Liver (tissue), 9 donors: Measurements from ENCODE around the gene OBP2A. TPM values are rescaled to one million over a fixed set of nuclear protein-coding genes. Genes with fewer than 3 reads are reported as not detected.

Source experiments
- DNase-seq: peaks from one replicate; pipeline ENCODE4 v3.0.0-alpha.2; 2017; ENCODE audit warnings: low spot score
- H3K27ac ChIP-seq, 2 donors: one replicate each; pipeline ENCODE4 v1.7.0; 2013; ENCODE audit warnings: inconsistent platforms in 2 of 2, low read length in 2 of 2, control low read depth in 1 of 2, low read depth in 1 of 2, mild to moderate bottlenecking in 1 of 2
- H3K27me3 ChIP-seq, 4 donors: one replicate each; pipeline versions ENCODE4 v1.6.1 to v1.7.0; 2013; ENCODE audit warnings: low read length in 3 of 4, inconsistent platforms in 1 of 4, mild to moderate bottlenecking in 1 of 4, moderate library complexity in 1 of 4; ENCODE audit not compliant: control insufficient read depth in 4 of 4, insufficient read depth in 4 of 4
- H3K36me3 ChIP-seq, 4 donors: one replicate each; pipeline versions ENCODE4 v1.6.1 to v1.7.0; 2013; ENCODE audit warnings: low read length in 3 of 4, mild to moderate bottlenecking in 3 of 4, low read depth in 1 of 4, moderate library complexity in 1 of 4; ENCODE audit not compliant: control insufficient read depth in 4 of 4, insufficient read depth in 3 of 4
- H3K4me1 ChIP-seq, 4 donors: one replicate each; pipeline versions ENCODE4 v1.6.1 to v1.7.0; 2013; ENCODE audit warnings: low read length in 3 of 4, mild to moderate bottlenecking in 3 of 4, moderate library complexity in 1 of 4; ENCODE audit not compliant: control insufficient read depth in 4 of 4, insufficient read depth in 4 of 4
- H3K4me3 ChIP-seq, 3 donors: one replicate each; pipeline versions ENCODE4 v1.6.1 to v1.7.0; 2013; ENCODE audit warnings: low read length in 3 of 3, control low read depth in 1 of 3, low read depth in 1 of 3, mild to moderate bottlenecking in 1 of 3
- H3K9ac ChIP-seq, 2 donors: one replicate each; pipeline ENCODE4 v1.7.0; 2013; ENCODE audit warnings: low read length in 2 of 2, mild to moderate bottlenecking in 2 of 2, moderate library complexity in 2 of 2, control low read depth in 1 of 2, low read depth in 1 of 2
- H3K9me3 ChIP-seq, 4 donors: one replicate each; pipeline versions ENCODE4 v1.6.1 to v1.7.0; 2013; ENCODE audit warnings: low read length in 3 of 4; ENCODE audit not compliant: control insufficient read depth in 4 of 4
- EGR1 ChIP-seq, 2 donors: IDR thresholded peaks; 2 replicates each; pipeline ENCODE4 v1.6.1; 2016 to 2018; ENCODE audit warnings: antibody characterized with exemption in 2 of 2, low read depth in 2 of 2
- FOXA2 ChIP-seq: IDR thresholded peaks from 2 replicates; pipeline ENCODE4 v1.6.1; 2016; ENCODE audit warnings: antibody characterized with exemption
- GABPA ChIP-seq, 2 donors: IDR thresholded peaks in 1 of 2; conservative IDR thresholded peaks in 1 of 2; 2 replicates each; pipeline ENCODE4 v1.6.1; 2016; ENCODE audit warnings: antibody characterized with exemption in 2 of 2, mild to moderate bottlenecking in 1 of 2, moderate library complexity in 1 of 2
- HNF4G ChIP-seq: IDR thresholded peaks from 2 replicates; pipeline ENCODE4 v1.6.1; 2016; ENCODE audit warnings: antibody characterized with exemption
- MAX ChIP-seq: IDR thresholded peaks from 2 replicates; pipeline ENCODE4 v1.6.1; 2016; ENCODE audit warnings: antibody characterized with exemption
- RAD21 ChIP-seq, 2 donors: IDR thresholded peaks; 2 replicates each; pipeline ENCODE4 v1.6.1; 2016; ENCODE audit warnings: antibody characterized with exemption in 2 of 2, mild to moderate bottlenecking in 2 of 2
- REST ChIP-seq: IDR thresholded peaks from 2 replicates; pipeline ENCODE4 v1.6.1; 2016; ENCODE audit warnings: antibody characterized with exemption, mild to moderate bottlenecking
- SP1 ChIP-seq: IDR thresholded peaks from 2 replicates; pipeline ENCODE4 v1.6.1; 2018; ENCODE audit warnings: antibody characterized with exemption, mild to moderate bottlenecking
- YY1 ChIP-seq: IDR thresholded peaks from 2 replicates; pipeline ENCODE4 v1.6.1; 2016; ENCODE audit warnings: antibody characterized with exemption, mild to moderate bottlenecking
- WGBS: extraction: QIAGEN DNeasy Blood & Tissue Kit; methylation state at CpG from one replicate; pipeline ENCODE4 v1.1.7; 2013; 5-methylcytosine and 5-hydroxymethylcytosine counted together
- polyA plus RNA-seq, 2 donors: library from polyadenylated mRNA; stranded (reverse) in 1 of 2; unstranded in 1 of 2; fragments of 200-250 nt in 1 of 2; fragments of >200 nt in 1 of 2; fragmentation: Nextera tagmentation in 1 of 2; extraction: Ambion mirVana in 1 of 2; gene quantifications; one replicate each; pipeline versions ENCODE4 v1.2.1 to v1.2.3, GENCODE V29; 2013 to 2015
- total RNA-seq, 2 donors: library from RNA; depleted of rRNA; stranded (reverse); fragments of >200 nt; gene quantifications; one replicate each; pipeline ENCODE4 v1.2.3, GENCODE V29; 2014
- TF ChIP-seq, protein P1 (sequence below): IDR thresholded peaks from 2 replicates; pipeline ENCODE4 v1.6.1; 2016; ENCODE audit warnings: antibody characterized with exemption
- TF ChIP-seq, protein P2 (sequence below): fragments of 150-350 bp; IDR thresholded peaks from 2 replicates; pipeline ENCODE4 v1.5.1; 2017; ENCODE audit warnings: improper control_type of control experiment, low read depth, low read length; ENCODE audit not compliant: missing input control
- donor health status: healthy.
- donor health status: healthy.
- donor health status: healthy.
- donor health status: healthy.
- donor health status: healthy.

OBP2A gene
- total and polyA plus RNA-seq, 4 donors = not detected

GRCh38 chr9:135509458-135509857 is 36.5 kb upstream of the OBP2A start:
- DNase-seq = no peak
- Histone ChIP-seq H3K4me3 (no peak overlapping the region), H3K4me1 (peaks cover 0 to 4% (median 0%) of the 10 kb centered on the region in 4 donors), H3K27me3 (peaks cover 0 to 2% (median 0%) of the 10 kb centered on the region in 4 donors), H3K9ac (no peak overlapping the region), H3K36me3 (peaks cover 0 to 3% (median under 1%) of the 10 kb centered on the region in 4 donors), H3K9me3 (no peaks in the 10 kb centered on the region), H3K27ac (no peak overlapping the region)
- 81% methylated on average over 2 of the region's 2 CpGs for WGBS
- TF ChIP-seq MAX = no peak
- TF ChIP-seq, protein P1, sequence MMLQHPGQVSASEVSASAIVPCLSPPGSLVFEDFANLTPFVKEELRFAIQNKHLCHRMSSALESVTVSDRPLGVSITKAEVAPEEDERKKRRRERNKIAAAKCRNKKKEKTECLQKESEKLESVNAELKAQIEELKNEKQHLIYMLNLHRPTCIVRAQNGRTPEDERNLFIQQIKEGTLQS = no peak
- no peak for TF ChIP-seq HNF4G
- TF ChIP-seq GABPA (IDR thresholded peaks at IDR 0.05 in 1 of 2, conservative IDR thresholded peaks at IDR 0.05 in 1 of 2) = no peak
- TF ChIP-seq, protein P2, sequence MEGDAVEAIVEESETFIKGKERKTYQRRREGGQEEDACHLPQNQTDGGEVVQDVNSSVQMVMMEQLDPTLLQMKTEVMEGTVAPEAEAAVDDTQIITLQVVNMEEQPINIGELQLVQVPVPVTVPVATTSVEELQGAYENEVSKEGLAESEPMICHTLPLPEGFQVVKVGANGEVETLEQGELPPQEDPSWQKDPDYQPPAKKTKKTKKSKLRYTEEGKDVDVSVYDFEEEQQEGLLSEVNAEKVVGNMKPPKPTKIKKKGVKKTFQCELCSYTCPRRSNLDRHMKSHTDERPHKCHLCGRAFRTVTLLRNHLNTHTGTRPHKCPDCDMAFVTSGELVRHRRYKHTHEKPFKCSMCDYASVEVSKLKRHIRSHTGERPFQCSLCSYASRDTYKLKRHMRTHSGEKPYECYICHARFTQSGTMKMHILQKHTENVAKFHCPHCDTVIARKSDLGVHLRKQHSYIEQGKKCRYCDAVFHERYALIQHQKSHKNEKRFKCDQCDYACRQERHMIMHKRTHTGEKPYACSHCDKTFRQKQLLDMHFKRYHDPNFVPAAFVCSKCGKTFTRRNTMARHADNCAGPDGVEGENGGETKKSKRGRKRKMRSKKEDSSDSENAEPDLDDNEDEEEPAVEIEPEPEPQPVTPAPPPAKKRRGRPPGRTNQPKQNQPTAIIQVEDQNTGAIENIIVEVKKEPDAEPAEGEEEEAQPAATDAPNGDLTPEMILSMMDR = no peak

GRCh38 chr9:135512241-135512603 is 33.7 kb upstream of the OBP2A start:
- Histone ChIP-seq H3K27ac (no peak overlapping the region), H3K9ac (no peak overlapping the region), H3K36me3 (no peaks in the 10 kb centered on the region), H3K4me1 (no peaks in the 10 kb centered on the region), H3K4me3 (no peak overlapping the region), H3K27me3 (peaks cover 0 to 2% (median 0%) of the 10 kb centered on the region in 4 donors), H3K9me3 (no peaks in the 10 kb centered on the region)
- no peak for DNase-seq
- TF ChIP-seq YY1 (no peak), SP1 (no peak), REST (no peak), MAX (no peak), EGR1 (IDR thresholded peaks at IDR 0.05; ENCODE audit: low read depth in 2 of 2) (no peak), RAD21 (IDR thresholded peaks at IDR 0.05) (no peak), HNF4G (no peak), FOXA2 (no peak), GABPA (IDR thresholded peaks at IDR 0.05 in 1 of 2, conservative IDR thresholded peaks at IDR 0.05 in 1 of 2) (no peak)
- TF ChIP-seq, protein P1 = no peak
- TF ChIP-seq, protein P2 = no peak
- WGBS = 74% methylated on average over 10 of the region's 10 CpGs
